PC-3 (cell line): ENCODE results near the gene ZNF423. TPM values are rescaled to one million over a fixed set of nuclear protein-coding genes. Genes with fewer than 3 reads are reported as not detected.

ENCODE experiments used
- ATAC-seq: fragments of 200-7000 bp; cut with Tn5 transposase; 2 replicates; pipeline ENCODE4 v1.9.1; 2020; ENCODE audit warnings: mild to moderate bottlenecking, moderate library complexity
- BruUV-seq: library from RNA; stranded (reverse); fragments of 400-500 nt; replicated peaks from 2 replicates; lab custom pipeline; 2021; lab: Mats Ljungman, UMichigan
- CTCF ChIA-PET: fragments of 300-600 bp; sonication (Branson Sonifier 250); formaldehyde crosslinking; loops from one replicate; lab custom pipeline; 2022; ENCODE audit warnings: antibody characterized with exemption; lab: Charles Lee
- POLR2A ChIA-PET: fragments of 300-600 bp; sonication (Branson Sonifier 250); formaldehyde crosslinking; loops from one replicate; lab custom pipeline; 2022; ENCODE audit warnings: antibody characterized with exemption; ENCODE audit not compliant: unreplicated experiment; lab: Charles Lee
- DNase-seq: peaks from one replicate; pipeline ENCODE4 v3.0.0-alpha.2; 2015
- H2AFZ ChIP-seq: fragments of 300-600 bp; sonication (generic); 2 replicates; pipeline ENCODE4 v1.6.0; 2016; ENCODE audit warnings: antibody characterized with exemption, low read length
- H3F3A ChIP-seq: fragments of 300-600 bp; sonication (generic); one replicate; pipeline ENCODE4 v1.6.0; 2017; ENCODE audit warnings: antibody characterized with exemption, low read length, control low read depth, mild to moderate bottlenecking; ENCODE audit not compliant: unreplicated experiment
- H3K27ac ChIP-seq: fragments of 300-600 bp; sonication (generic); 2 replicates; pipeline ENCODE4 v1.5.1; 2016; ENCODE audit warnings: mild to moderate bottlenecking, low read length
- H3K27me3 ChIP-seq: fragments of 300-600 bp; sonication (generic); 2 replicates; pipeline ENCODE4 v1.6.1; 2016; ENCODE audit warnings: low read length, mixed read lengths
- H3K36me3 ChIP-seq: fragments of 300-600 bp; sonication (generic); 2 replicates; pipeline ENCODE4 v1.6.1; 2016; ENCODE audit warnings: low read depth, mixed run types, low read length, mixed read lengths
- H3K4me1 ChIP-seq: fragments of 300-600 bp; sonication (generic); 2 replicates; pipeline ENCODE4 v1.5.1; 2016; ENCODE audit warnings: low read length; ENCODE audit not compliant: insufficient read depth
- H3K4me2 ChIP-seq: fragments of 300-600 bp; sonication (generic); 2 replicates; pipeline ENCODE4 v1.6.0; 2016; ENCODE audit warnings: low read length
- H3K4me3 ChIP-seq: fragments of 300-600 bp; sonication (generic); 2 replicates; pipeline ENCODE4 v1.5.1; 2016; ENCODE audit warnings: mild to moderate bottlenecking, low read length, mixed read lengths
- H3K79me2 ChIP-seq: fragments of 300-600 bp; sonication (generic); 2 replicates; pipeline ENCODE4 v1.6.1; 2017; ENCODE audit warnings: low read length, mixed read lengths
- H3K9ac ChIP-seq: fragments of 300-600 bp; sonication (generic); 2 replicates; pipeline ENCODE4 v1.6.0; 2016; ENCODE audit warnings: mild to moderate bottlenecking, low read length
- H3K9me2 ChIP-seq: fragments of 300-600 bp; sonication (generic); replicated peaks from 2 replicates; pipeline ENCODE4 v1.6.1; 2016; ENCODE audit warnings: mixed run types, low read length, mixed read lengths
- H3K9me3 ChIP-seq: fragments of 300-600 bp; sonication (generic); 2 replicates; pipeline ENCODE4 v1.6.1; 2016; ENCODE audit warnings: low read length, mixed read lengths
- H4K20me1 ChIP-seq: fragments of 300-600 bp; sonication (generic); 2 replicates; pipeline ENCODE4 v1.6.1; 2016; ENCODE audit warnings: low read length, mixed read lengths
- EZH2 ChIP-seq: fragments of 300-600 bp; sonication (generic); IDR thresholded peaks from one replicate; pipeline ENCODE4 v1.6.1; 2017; ENCODE audit warnings: antibody characterized with exemption, mild to moderate bottlenecking, low read length; ENCODE audit not compliant: unreplicated experiment
- EZH2phosphoT487 ChIP-seq: fragments of 300-600 bp; sonication (generic); IDR thresholded peaks from 2 replicates; pipeline ENCODE4 v1.6.1; 2018; ENCODE audit warnings: mild to moderate bottlenecking, antibody characterized with exemption, low read length, borderline replicate concordance
- intact Hi-C: fragments of 100-400 bp; cut with micrococcal nuclease; formaldehyde crosslinking; loops from 2 replicates; pipeline ENCODE4 v1.9.0; 2023
- total RNA-seq: library from RNA; depleted of rRNA; stranded (reverse); fragments of >200 nt; gene quantifications from 2 replicates; pipeline ENCODE4 v1.2.3, GENCODE V29; 2014
- TF ChIP-seq, protein P1 (sequence below): fragments of 300-600 bp; sonication (generic); conservative IDR thresholded peaks from 2 replicates; pipeline ENCODE4 v1.5.1; 2017; ENCODE audit warnings: antibody characterized with exemption, low read depth, mild to moderate bottlenecking, low read length

Gene ZNF423
- total RNA-seq, 1 experiment from 2014 or later = not detected

DNA sequence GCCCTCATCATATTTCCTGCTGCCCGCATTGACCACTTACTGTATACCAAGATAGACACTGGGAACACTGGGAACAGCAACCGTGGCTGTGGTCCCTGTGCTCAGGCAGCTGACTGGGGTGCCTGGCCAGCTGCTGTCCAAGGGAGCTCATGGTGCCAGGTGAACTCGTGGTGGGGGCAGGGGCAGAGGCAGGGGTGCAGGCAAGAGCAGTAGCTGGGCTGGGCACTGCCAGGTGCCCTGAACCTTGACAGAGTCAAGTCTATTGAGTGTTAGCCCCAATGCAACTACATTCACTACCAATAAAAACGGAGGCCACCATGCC is 279.8 kb downstream of the ZNF423 start:
- Histone ChIP-seq H3K9me2 (no peaks in the 10 kb centered on the region), H3K27me3 (peaks cover 3% of the 10 kb centered on the region; the same call in 1 of the 2 replicates), H3F3A (no peaks in the 10 kb centered on the region), H2AFZ (no peak overlapping the region), H3K4me3 (no peak overlapping the region), H3K36me3 (no peaks in the 10 kb centered on the region), H3K79me2 (no peaks in the 10 kb centered on the region), H3K9me3 (no peaks in the 10 kb centered on the region), H3K4me1 (no peaks in the 10 kb centered on the region), H3K4me2 (no peak overlapping the region), H4K20me1 (no peaks in the 10 kb centered on the region), H3K27ac (no peak overlapping the region), H3K9ac (no peak overlapping the region)
- ChIA-PET POLR2A (no interaction called here), CTCF (no interaction called here)
- DNase-seq (no peak), ATAC-seq (no peak)
- BruUV-seq = no TSS peak
- no peak for TF ChIP-seq EZH2
- TF ChIP-seq, protein P1, sequence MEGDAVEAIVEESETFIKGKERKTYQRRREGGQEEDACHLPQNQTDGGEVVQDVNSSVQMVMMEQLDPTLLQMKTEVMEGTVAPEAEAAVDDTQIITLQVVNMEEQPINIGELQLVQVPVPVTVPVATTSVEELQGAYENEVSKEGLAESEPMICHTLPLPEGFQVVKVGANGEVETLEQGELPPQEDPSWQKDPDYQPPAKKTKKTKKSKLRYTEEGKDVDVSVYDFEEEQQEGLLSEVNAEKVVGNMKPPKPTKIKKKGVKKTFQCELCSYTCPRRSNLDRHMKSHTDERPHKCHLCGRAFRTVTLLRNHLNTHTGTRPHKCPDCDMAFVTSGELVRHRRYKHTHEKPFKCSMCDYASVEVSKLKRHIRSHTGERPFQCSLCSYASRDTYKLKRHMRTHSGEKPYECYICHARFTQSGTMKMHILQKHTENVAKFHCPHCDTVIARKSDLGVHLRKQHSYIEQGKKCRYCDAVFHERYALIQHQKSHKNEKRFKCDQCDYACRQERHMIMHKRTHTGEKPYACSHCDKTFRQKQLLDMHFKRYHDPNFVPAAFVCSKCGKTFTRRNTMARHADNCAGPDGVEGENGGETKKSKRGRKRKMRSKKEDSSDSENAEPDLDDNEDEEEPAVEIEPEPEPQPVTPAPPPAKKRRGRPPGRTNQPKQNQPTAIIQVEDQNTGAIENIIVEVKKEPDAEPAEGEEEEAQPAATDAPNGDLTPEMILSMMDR = no peak
- no peak for TF ChIP-seq EZH2phosphoT487
- intact Hi-C loops = no loop called here

DNA sequence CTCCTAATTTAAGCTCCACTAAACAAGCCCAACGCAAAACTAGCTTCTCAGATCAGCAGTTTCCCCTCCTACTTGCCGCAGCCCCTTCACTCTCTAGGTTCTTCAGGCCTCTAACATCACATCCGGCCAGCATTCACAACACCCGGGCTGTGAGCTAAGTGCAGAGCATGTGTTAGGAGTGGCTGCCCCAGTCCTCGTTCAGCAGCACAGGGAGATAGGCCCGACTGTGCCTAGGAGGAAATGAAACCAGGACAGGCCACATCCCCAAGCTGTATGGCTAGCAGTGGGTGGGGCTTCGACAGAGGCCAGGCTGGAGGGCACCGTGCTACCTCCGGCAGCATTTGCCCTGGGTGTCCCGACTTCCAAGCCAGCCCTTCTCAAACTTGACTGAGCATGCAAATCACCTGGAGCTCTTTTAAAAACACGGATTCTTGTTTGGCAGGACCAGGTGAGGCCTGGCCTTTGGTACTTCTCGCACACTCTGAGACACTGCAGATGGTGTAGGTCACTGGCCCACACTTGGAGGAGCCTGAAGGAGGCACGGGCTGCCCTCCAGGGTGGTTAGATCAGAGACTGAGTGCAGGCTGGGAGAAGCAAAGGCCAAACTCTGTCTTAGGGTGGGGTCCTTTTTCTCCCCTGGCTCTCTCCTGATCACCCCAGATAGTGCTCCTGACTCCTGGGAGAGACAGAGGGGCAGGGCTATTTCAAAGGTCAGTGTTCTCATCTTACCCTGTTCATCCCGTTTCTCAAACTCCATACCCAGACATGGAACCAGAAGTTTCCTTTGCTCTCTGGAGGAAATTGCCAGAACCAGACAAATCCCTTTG is 280.4 kb downstream of the ZNF423 start:
- POLR2A ChIA-PET = no interaction called here
- DNase-seq = no peak

DNA sequence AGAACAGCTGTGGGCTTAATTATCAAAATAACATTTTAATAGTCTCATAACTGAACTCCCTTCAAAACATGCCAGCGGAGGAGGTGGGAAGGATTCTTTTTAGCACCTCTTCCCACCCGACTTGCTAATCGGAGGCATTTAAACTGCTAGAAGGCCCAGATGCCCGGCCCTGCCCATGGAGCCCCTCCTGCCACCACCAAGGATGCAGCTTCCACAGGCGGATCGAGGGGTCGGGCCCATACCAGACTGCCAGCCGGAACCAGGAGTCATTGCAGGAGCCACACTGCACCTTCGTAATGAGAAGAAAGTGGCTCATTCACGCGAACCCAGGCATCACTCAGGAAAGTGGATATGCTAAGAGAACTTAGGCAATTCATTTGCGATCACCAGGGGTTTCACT is 281.1 kb downstream of the ZNF423 start:
- Histone ChIP-seq H3K9me2 (no peaks in the 10 kb centered on the region), H3K9me3 (no peaks in the 10 kb centered on the region), H3K79me2 (no peaks in the 10 kb centered on the region), H3K27ac (no peak overlapping the region), H3K4me1 (no peaks in the 10 kb centered on the region), H3K27me3 (no peaks in the 10 kb centered on the region), H3K4me2 (no peak overlapping the region), H3K36me3 (no peaks in the 10 kb centered on the region), H2AFZ (no peak overlapping the region), H3F3A (no peaks in the 10 kb centered on the region), H3K4me3 (no peak overlapping the region), H4K20me1 (no peaks in the 10 kb centered on the region), H3K9ac (no peak overlapping the region)
- TF ChIP-seq EZH2phosphoT487 (no peak), EZH2 (no peak)
- TF ChIP-seq, protein P1 = no peak
- DNase-seq = no peak
- ChIA-PET CTCF (no interaction called here), POLR2A (no interaction called here)
- intact Hi-C loops = no loop called here
- ATAC-seq = no peak
- BruUV-seq = no TSS peak

More for the DNA sequence above, 280.4 kb downstream of the ZNF423 start:
- intact Hi-C loops = no loop called here
- Histone ChIP-seq H2AFZ (no peak overlapping the region), H4K20me1 (no peaks in the 10 kb centered on the region), H3K27ac (no peak overlapping the region), H3K36me3 (no peaks in the 10 kb centered on the region), H3K4me3 (no peak overlapping the region), H3K4me2 (no peak overlapping the region), H3K27me3 (no peaks in the 10 kb centered on the region), H3K4me1 (no peaks in the 10 kb centered on the region), H3F3A (no peaks in the 10 kb centered on the region), H3K79me2 (no peaks in the 10 kb centered on the region), H3K9me2 (no peaks in the 10 kb centered on the region), H3K9ac (no peak overlapping the region), H3K9me3 (no peaks in the 10 kb centered on the region)
- no peak for ATAC-seq
- no TSS peak for BruUV-seq
- CTCF ChIA-PET = no interaction called here
- no peak for TF ChIP-seq EZH2phosphoT487
- TF ChIP-seq, protein P1 = no peak
- no peak for TF ChIP-seq EZH2
